H1 (cell line): ENCODE data around the gene WDR44. TPM values are rescaled to one million over a fixed set of nuclear protein-coding genes. Genes with fewer than 3 reads are reported as not detected.

Experiments used
- BACH1 ChIP-seq: IDR thresholded peaks from 2 replicates; pipeline ENCODE4 v1.6.1; 2012; ENCODE audit warnings: low read length, improper control_type of control experiment
- CHD2 ChIP-seq: IDR thresholded peaks from 2 replicates; pipeline ENCODE4 v1.6.1; 2012; ENCODE audit warnings: low read length, improper control_type of control experiment
- HDAC2 ChIP-seq, 2 experiments: fragments of 300-600 bp in 1 of 2; sonication (generic) in 1 of 2; IDR thresholded peaks; 2 replicates each; pipeline ENCODE4 v1.6.1; 2011 to 2012; ENCODE audit warnings: low read depth in 2 of 2, low read length in 2 of 2, mild to moderate bottlenecking in 2 of 2, moderate library complexity in 2 of 2, borderline replicate concordance in 1 of 2, inconsistent platforms in 1 of 2
- RAD21 ChIP-seq, 2 experiments: IDR thresholded peaks in 1 of 2; conservative IDR thresholded peaks in 1 of 2; 2 replicates each; pipeline ENCODE4 v1.6.1; 2011; ENCODE audit warnings: low read depth in 2 of 2, low read length in 2 of 2, improper control_type of control experiment in 1 of 2, inconsistent platforms in 1 of 2, mild to moderate bottlenecking in 1 of 2, moderate library complexity in 1 of 2
- SIRT6 ChIP-seq: IDR thresholded peaks from one replicate; pipeline ENCODE4 v1.7.1; 2012; ENCODE audit warnings: low read length, inconsistent platforms
- polyA plus RNA-seq, 7 experiments: library from polyadenylated mRNA; depleted of rRNA in 3 of 7; stranded (reverse) in 5 of 7; unstranded in 2 of 7; fragments of >200 nt in 5 of 7; fragments of 200-250 nt in 2 of 7; gene quantifications; 1 replicate in 5 of 7; 2 replicates in 1 of 7; 4 replicates in 1 of 7; pipeline versions ENCODE4 v1.2.1 to v1.2.3, GENCODE V29; 2011 to 2013; ENCODE audit warnings: missing spikeins in 2 of 7, mixed read lengths in 2 of 7
- total RNA-seq: library from RNA; stranded (reverse); fragmentation: NEBNext Ultra II Directional; extraction: Animal tissue kit (Norgen Biotek cat#: 25700); gene quantifications from 2 replicates; pipeline ENCODE4 v1.2.1, GENCODE V29; 2021

The WDR44 gene
- total and polyA plus RNA-seq, 2 of the 8 experiments (the other 6 are each of a cell fraction or from before 2014, with no cell fraction given): 5.1 to 17.2 TPM

DNA sequence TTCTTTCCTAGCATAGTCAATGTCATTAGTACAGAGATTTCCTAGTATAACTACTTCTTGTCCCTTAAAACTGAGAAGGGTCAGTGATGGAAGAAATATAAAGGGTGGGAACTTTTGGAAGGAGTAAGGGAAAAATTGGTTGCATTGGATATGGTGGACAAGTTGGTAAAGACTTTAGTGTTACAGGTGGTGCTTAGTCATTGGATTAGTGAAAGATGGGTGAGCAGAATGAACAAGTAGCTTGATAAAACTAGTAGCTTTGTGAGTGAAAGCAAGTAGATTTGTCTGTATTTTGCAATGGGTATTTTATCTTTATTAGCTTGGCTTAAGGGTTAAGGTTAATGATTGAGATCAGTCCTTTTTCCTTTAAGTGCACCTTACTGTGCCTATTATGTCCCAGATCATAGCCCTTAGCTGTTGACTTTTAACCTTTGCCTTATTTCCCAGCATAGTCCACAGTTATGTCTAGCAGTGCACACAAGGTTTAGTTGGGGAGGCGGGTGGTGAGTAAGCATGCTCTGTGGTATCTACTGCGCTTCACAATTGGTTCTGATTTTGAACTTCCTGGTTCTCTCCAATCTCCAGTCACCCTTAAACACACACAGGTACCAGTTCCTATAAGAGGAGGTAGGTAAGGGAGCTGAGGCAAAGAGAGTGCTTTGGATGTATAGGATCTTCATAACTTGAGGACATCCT lies 9.5 kb downstream of the WDR44 start (continued):
- TF ChIP-seq RAD21 (IDR thresholded peaks at IDR 0.05 in 1 of 2, conservative IDR thresholded peaks at IDR 0.05 in 1 of 2; ENCODE audit: low read depth in 2 of 2, low read length in 2 of 2) (no peak), SIRT6 (no peak), HDAC2 (IDR thresholded peaks at IDR 0.05; ENCODE audit: borderline replicate concordance in 1 of 2, low read depth in 2 of 2, low read length in 2 of 2) (no peak), BACH1 (no peak), CHD2 (no peak)
